ENCODE results near the gene CRHR2.

The CRHR2 gene

GRCh38 chr7:30679664-30680063 lies 2.6 kb downstream of the CRHR2 start:
- no peak for DNase-seq (ENCODE audit: low read depth)

- no peak for DNase-seq (ENCODE audit: low read depth)
These were observed 3.5 kb downstream of the CRHR2 start for GRCh38 chr7:30678805-30679204.

- DNase-seq (ENCODE audit: low read depth): no peak
These were observed 7.4 kb downstream of the CRHR2 start for GRCh38 chr7:30674876-30675275.

- no peak for DNase-seq (ENCODE audit: low read depth)
These were observed 7.8 kb downstream of the CRHR2 start for GRCh38 chr7:30674420-30674819.

- no peak for DNase-seq (ENCODE audit: low read depth)
These were observed 10.3 kb downstream of the CRHR2 start for GRCh38 chr7:30671793-30672465.

GRCh38 chr7:30668102-30668501 lies 14.2 kb downstream of the CRHR2 start:
- DNase-seq (ENCODE audit: low read depth): no peak

- no peak for DNase-seq (ENCODE audit: low read depth)
These were observed 15.1 kb downstream of the CRHR2 start for GRCh38 chr7:30667172-30667571.

GRCh38 chr7:30665449-30665848 lies 16.8 kb downstream of the CRHR2 start:
- no peak for DNase-seq (ENCODE audit: low read depth)

- no peak for DNase-seq (ENCODE audit: low read depth)
These were observed 17.2 kb downstream of the CRHR2 start for GRCh38 chr7:30665043-30665442.

GRCh38 chr7:30664184-30664885 lies 17.9 kb downstream of the CRHR2 start:
- DNase-seq (ENCODE audit: low read depth): no peak

- DNase-seq (ENCODE audit: low read depth): no peak
These were observed 18.8 kb downstream of the CRHR2 start for GRCh38 chr7:30663414-30663813.

- no peak for DNase-seq (ENCODE audit: low read depth)
These were observed 19.8 kb downstream of the CRHR2 start for GRCh38 chr7:30662431-30662939.

- no peak for DNase-seq (ENCODE audit: low read depth)
These were observed 20.3 kb downstream of the CRHR2 start for GRCh38 chr7:30661926-30662325.

GRCh38 chr7:30660331-30661255 lies 21.7 kb downstream of the CRHR2 start:
- DNase-seq (ENCODE audit: low read depth): no peak

- no peak for DNase-seq (ENCODE audit: low read depth)
These were observed 22.9 kb downstream of the CRHR2 start for GRCh38 chr7:30659312-30659711.

GRCh38 chr7:30658479-30659074 lies 23.7 kb downstream of the CRHR2 start:
- DNase-seq (ENCODE audit: low read depth): no peak

GRCh38 chr7:30657131-30657530 lies 25.1 kb downstream of the CRHR2 start:
- no peak for DNase-seq (ENCODE audit: low read depth)

GRCh38 chr7:30656006-30656957 lies 26.0 kb downstream of the CRHR2 start:
- DNase-seq (ENCODE audit: low read depth): no peak

GRCh38 chr7:30655096-30655970 lies 26.9 kb downstream of the CRHR2 start:
- DNase-seq (ENCODE audit: low read depth): no peak

Data from stimulated activated CD8-positive, alpha-beta memory T cell treated with anti-CD3 and anti-CD28 coated beads, Interleukin-4, amount 100 ng/mL, for 24 hours (primary cell).